ENCODE measurements around the gene CERS6. TPM values are rescaled to one million over a fixed set of nuclear protein-coding genes. Genes with fewer than 3 reads are reported as not detected.

CERS6 gene
- total and polyA plus RNA-seq, 2 of the 8 experiments (the other 6 are each of a cell fraction or from before 2014, with no cell fraction given): 6.8 to 28.2 TPM

DNA sequence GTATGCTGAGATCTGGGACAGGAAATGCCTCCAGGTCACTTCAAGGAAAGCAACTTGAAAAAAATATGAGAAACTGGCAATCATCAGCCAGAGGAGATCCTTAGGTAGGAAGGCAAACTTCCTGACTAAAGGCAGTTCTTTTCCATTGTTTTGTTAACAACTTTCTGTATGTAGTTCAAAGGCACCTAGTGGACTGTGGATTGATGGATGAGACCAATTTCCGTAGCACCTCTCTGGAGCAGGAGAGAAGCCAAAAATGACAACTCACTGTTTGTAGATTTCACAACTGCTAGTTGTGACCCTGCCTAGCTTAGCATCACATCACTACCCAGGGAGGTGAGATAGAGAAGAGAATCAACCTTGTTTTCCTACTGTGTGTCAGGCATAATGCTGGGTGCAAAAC is 324.6 kb downstream of the CERS6 start (continued):
- no peak for TF ChIP-seq RNF2 (IDR thresholded peaks at IDR 0.05; ENCODE audit: borderline replicate concordance, low read depth, low read length, missing control alignments, poor library complexity, severe bottlenecking)
